ENCODE results near the gene SLC9A9. TPM values are rescaled to one million over a fixed set of nuclear protein-coding genes. Genes with fewer than 3 reads are reported as not detected.

Gene SLC9A9
- total and polyA plus RNA-seq, 2 of the 8 experiments (the other 6 are each of a cell fraction or from before 2014, with no cell fraction given), result 0.48 to 1.1 TPM

DNA sequence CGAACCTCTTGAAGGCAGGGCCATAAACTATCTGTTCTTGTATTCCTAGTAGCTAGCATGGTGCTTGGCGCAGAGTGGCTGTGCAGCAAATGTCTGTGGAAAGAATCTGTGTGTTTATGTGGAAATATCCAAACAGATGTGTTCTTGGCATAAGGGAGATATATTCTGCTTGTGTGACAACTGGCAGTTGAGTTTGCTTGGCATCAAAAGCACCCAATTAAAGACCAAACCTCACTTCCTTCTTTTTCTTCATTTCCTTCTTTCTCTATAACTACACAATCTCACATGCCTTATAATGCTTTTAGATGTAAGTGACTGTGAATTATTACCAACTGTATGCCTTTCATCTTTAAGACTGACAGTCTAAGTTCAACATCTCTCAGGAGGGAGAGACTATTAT is 296.5 kb downstream of the SLC9A9 start:
- no peak overlapping the region for H2BK120ac ChIP-seq (replicated peaks; ENCODE audit: low read depth, low read length)
- H3K56ac ChIP-seq (replicated peaks; ENCODE audit: insufficient read length, low read depth, low read length), result no peak overlapping the region
- ChIA-PET CTCF (ENCODE audit: partially characterized antibody) (no interaction called here), POLR2A (ENCODE audit: partially characterized antibody) (no interaction called here)
- no peak overlapping the region for H2BK5ac ChIP-seq (ENCODE audit: low read depth, low read length)
- no peak overlapping the region for H3K27ac ChIP-seq (ENCODE audit: low read depth, low read length)
- H3K9ac ChIP-seq (replicated peaks in 1 of 4; ENCODE audit: extremely low read depth in 1 of 4, low read depth in 3 of 4, low read length in 3 of 4), result no peak overlapping the region
- no peak overlapping the region for H3K14ac ChIP-seq (ENCODE audit: insufficient read length)
- H3K79me1 ChIP-seq (ENCODE audit: low read depth, low read length), result no peaks in the 10 kb centered on the region
- no peak overlapping the region for H3K4ac ChIP-seq (replicated peaks; ENCODE audit: insufficient read length, low read depth, low read length)
- no peak overlapping the region for H3K23ac ChIP-seq (ENCODE audit: insufficient read length)
- no peak overlapping the region for H3K4me2 ChIP-seq (ENCODE audit: insufficient read depth in 1 of 2, low read depth in 2 of 2, low read length in 2 of 2)
- H3K9me3 ChIP-seq (ENCODE audit: insufficient read depth in 2 of 2, low read depth in 1 of 2, low read length in 1 of 2), result peaks cover under 1 to 5% of the 10 kb centered on the region in 2 experiments; a peak in 1 of 4 replicates
- H3K4me1 ChIP-seq (replicated peaks in 1 of 4; ENCODE audit: control insufficient read depth in 3 of 4, insufficient read depth in 4 of 4, low read length in 3 of 4), result no peaks in the 10 kb centered on the region
- H3K27me3 ChIP-seq (replicated peaks in 1 of 4; ENCODE audit: control insufficient read depth in 3 of 4, extremely low read depth in 1 of 4, insufficient read depth in 3 of 4, low read length in 3 of 4), result no peaks in the 10 kb centered on the region
- H3K18ac ChIP-seq (ENCODE audit: extremely low read depth, low read length), result no peak overlapping the region
- DNase-seq (ENCODE audit: low read depth in 1 of 2, low spot score in 2 of 2), result no peak
- H2AFZ ChIP-seq (ENCODE audit: low read length), result no peak overlapping the region
- no peak overlapping the region for H3K4me3 ChIP-seq (ENCODE audit: extremely low read depth in 1 of 4, insufficient read depth in 2 of 4, low read depth in 3 of 4, low read length in 4 of 4)
- H2AK5ac ChIP-seq (ENCODE audit: low read depth, low read length), result no peak overlapping the region
- no peak overlapping the region for H2BK15ac ChIP-seq (ENCODE audit: low read length)
- H3K36me3 ChIP-seq (ENCODE audit: control insufficient read depth in 2 of 4, insufficient read depth in 4 of 4, low read length in 3 of 4), result no peaks in the 10 kb centered on the region; a peak in 1 of 8 replicates
- no peak for FAIRE-seq
- H2BK12ac ChIP-seq (ENCODE audit: low read depth, low read length), result no peak overlapping the region
- H4K91ac ChIP-seq (replicated peaks; ENCODE audit: insufficient read length, low read length), result no peak overlapping the region
- H4K20me1 ChIP-seq (replicated peaks in 1 of 2; ENCODE audit: control insufficient read depth in 1 of 2, insufficient read depth in 2 of 2, low read length in 2 of 2), result no peaks in the 10 kb centered on the region
- H3K79me2 ChIP-seq (ENCODE audit: control insufficient read depth in 1 of 2, insufficient read depth in 2 of 2, low read length in 2 of 2), result no peaks in the 10 kb centered on the region
- no peaks in the 10 kb centered on the region for H3K23me2 ChIP-seq (ENCODE audit: low read depth, low read length)
- no peak overlapping the region for H4K8ac ChIP-seq (ENCODE audit: extremely low read depth, insufficient read depth, low read length)
- WGBS, 2 experiments (ENCODE audit: extremely low coverage in 1 of 2, insufficient coverage in 1 of 2, insufficient read length in 1 of 2, insufficient replicate concordance in 2 of 2, low coverage in 1 of 2, low lambda C conversion rate in 2 of 2, missing lambda C conversion rate in 1 of 2), result 90% methylated on average over 2 of the region's 2 CpGs; no CpG with 5 or more reads in 1 of the 2 experiments
- no peak overlapping the region for H2BK20ac ChIP-seq (ENCODE audit: low read length)
- H4K5ac ChIP-seq (ENCODE audit: insufficient read length, low read depth, low read length), result no peak overlapping the region
- TF ChIP-seq BACH1 (IDR thresholded peaks at IDR 0.05; ENCODE audit: low read length) (no peak), SP2 (IDR thresholded peaks at IDR 0.05; ENCODE audit: low read length) (no peak), TBP (IDR thresholded peaks at IDR 0.05; ENCODE audit: low read depth, low read length) (no peak), SAP30 (IDR thresholded peaks at IDR 0.05; ENCODE audit: insufficient read depth, insufficient replicate concordance, low read length) (no peak)
